KMS-11 (cell line): ENCODE results near the gene KIF9.
A peak's percentile ranks its signal among the peaks of the same experiment; 100 is the strongest.

Experiments
- H2AFZ ChIP-seq: fragments of 200-600 bp; sonication (generic); 2 replicates; pipeline ENCODE4 v1.6.1; 2016; ENCODE audit warnings: antibody characterized with exemption, mixed run types, low read depth
- H3K27ac ChIP-seq: fragments of 200-600 bp; sonication (generic); 2 replicates; pipeline ENCODE4 v1.6.1; 2016; ENCODE audit warnings: mild to moderate bottlenecking, mixed run types
- H3K27me3 ChIP-seq: fragments of 200-600 bp; sonication (generic); 2 replicates; pipeline ENCODE4 v1.6.1; 2017; ENCODE audit warnings: mild to moderate bottlenecking, low read depth, mixed run types, moderate library complexity; ENCODE audit not compliant: insufficient read depth
- H3K36me3 ChIP-seq: fragments of 200-600 bp; sonication (generic); 2 replicates; pipeline ENCODE4 v1.6.1; 2017; ENCODE audit warnings: mild to moderate bottlenecking, mixed run types; ENCODE audit not compliant: insufficient read depth
- H3K4me1 ChIP-seq: fragments of 200-600 bp; sonication (generic); 2 replicates; pipeline ENCODE4 v1.6.1; 2016; ENCODE audit warnings: mild to moderate bottlenecking, low read depth, mixed run types; ENCODE audit not compliant: poor library complexity, severe bottlenecking
- H3K4me2 ChIP-seq: fragments of 200-600 bp; sonication (generic); 2 replicates; pipeline ENCODE4 v1.7.0; 2016; ENCODE audit warnings: mild to moderate bottlenecking, mixed run types
- H3K4me3 ChIP-seq: fragments of 200-600 bp; sonication (generic); IDR thresholded peaks from 2 replicates; pipeline ENCODE4 v1.6.1; 2017; ENCODE audit warnings: low read depth, low read length, mixed read lengths; ENCODE audit not compliant: insufficient read depth
- H3K79me2 ChIP-seq: fragments of 200-600 bp; sonication (generic); 2 replicates; pipeline ENCODE4 v1.6.1; 2016; ENCODE audit warnings: low read depth, mixed run types; ENCODE audit not compliant: insufficient read depth
- H3K9ac ChIP-seq: fragments of 200-600 bp; sonication (generic); 2 replicates; pipeline ENCODE4 v1.6.1; 2016; ENCODE audit warnings: mild to moderate bottlenecking, mixed run types
- H4K20me1 ChIP-seq: fragments of 200-600 bp; sonication (generic); 2 replicates; pipeline ENCODE4 v1.6.1; 2016; ENCODE audit warnings: mild to moderate bottlenecking, mixed run types; ENCODE audit not compliant: insufficient read depth
- CTCF ChIP-seq: fragments of 200-600 bp; sonication (generic); conservative IDR thresholded peaks from 2 replicates; pipeline ENCODE4 v1.6.1; 2017; ENCODE audit warnings: low read depth, mild to moderate bottlenecking, antibody characterized with exemption, low read length, moderate library complexity, mixed read lengths

Gene KIF9

GRCh38 chr3:47276558-47276957 lies 6.0 kb downstream of the KIF9 start:
- no peak for TF ChIP-seq CTCF
- Histone ChIP-seq H3K27ac (no peak overlapping the region), H3K79me2 (no peaks in the 10 kb centered on the region), H4K20me1 (no peaks in the 10 kb centered on the region), H3K9ac (no peak overlapping the region), H3K4me1 (no peaks in the 10 kb centered on the region), H3K27me3 (no peaks in the 10 kb centered on the region), H3K4me2 (no peak overlapping the region), H3K36me3 (no peaks in the 10 kb centered on the region), H2AFZ (no peak overlapping the region), H3K4me3 (no peak overlapping the region)

GRCh38 chr3:47274652-47275051 lies 7.9 kb downstream of the KIF9 start:
- Histone ChIP-seq H3K27me3 (no peaks in the 10 kb centered on the region), H3K4me2 (no peak overlapping the region), H2AFZ (no peak overlapping the region), H3K79me2 (no peaks in the 10 kb centered on the region), H3K4me1 (no peaks in the 10 kb centered on the region), H3K36me3 (no peaks in the 10 kb centered on the region), H3K4me3 (no peak overlapping the region), H3K9ac (no peak overlapping the region), H3K27ac (no peak overlapping the region), H4K20me1 (no peaks in the 10 kb centered on the region)
- no peak for TF ChIP-seq CTCF

- H3K79me2 ChIP-seq: no peaks in the 10 kb centered on the region
- no peaks in the 10 kb centered on the region for H3K27me3 ChIP-seq
- no peaks in the 10 kb centered on the region for H4K20me1 ChIP-seq
- no peaks in the 10 kb centered on the region for H3K4me1 ChIP-seq
- no peaks in the 10 kb centered on the region for H3K36me3 ChIP-seq
- no peak overlapping the region for H3K9ac ChIP-seq
- no peak overlapping the region for H3K4me3 ChIP-seq
- no peak overlapping the region for H2AFZ ChIP-seq
- no peak overlapping the region for H3K27ac ChIP-seq
- no peak for TF ChIP-seq CTCF
- H3K4me2 ChIP-seq: no peak overlapping the region
Observed at GRCh38 chr3:47273564-47273963, 9.0 kb downstream of the KIF9 start.

- TF ChIP-seq CTCF: no peak
- H3K4me2 ChIP-seq: no peak overlapping the region
- H3K27me3 ChIP-seq: no peaks in the 10 kb centered on the region
- peaks cover 18% of the 10 kb centered on the region for H3K4me1 ChIP-seq
- H3K4me3 ChIP-seq: no peak overlapping the region
- H3K36me3 ChIP-seq: no peaks in the 10 kb centered on the region
- H3K79me2 ChIP-seq: no peaks in the 10 kb centered on the region
- no peak overlapping the region for H3K27ac ChIP-seq
- H2AFZ ChIP-seq: no peak overlapping the region
- H3K9ac ChIP-seq: no peak overlapping the region
- H4K20me1 ChIP-seq: no peaks in the 10 kb centered on the region
Observed at GRCh38 chr3:47270526-47270925, 12.1 kb downstream of the KIF9 start.

- no peaks in the 10 kb centered on the region for H3K27me3 ChIP-seq
- no peak overlapping the region for H3K27ac ChIP-seq
- H2AFZ ChIP-seq: no peak overlapping the region
- no peak overlapping the region for H3K4me3 ChIP-seq
- no peaks in the 10 kb centered on the region for H3K36me3 ChIP-seq
- H3K4me1 ChIP-seq: peaks cover 18% of the 10 kb centered on the region
- peak overlapping the region; percentile 48; the same call in 1 of the 2 replicates for H3K4me2 ChIP-seq
- no peak overlapping the region for H3K9ac ChIP-seq
- H4K20me1 ChIP-seq: no peaks in the 10 kb centered on the region
- H3K79me2 ChIP-seq: no peaks in the 10 kb centered on the region
- TF ChIP-seq CTCF: no peak
Observed at GRCh38 chr3:47267490-47267824, 15.1 kb downstream of the KIF9 start.
